GM12878 (cell line): ENCODE data around the gene SHANK1. TPM values are rescaled to one million over a fixed set of nuclear protein-coding genes. Genes with fewer than 3 reads are reported as not detected.

Experiments used
- ATAC-seq: fragments of 200-7000 bp; cut with Tn5 transposase; 3 replicates; pipeline ENCODE4 v1.9.1; 2020; ENCODE audit warnings: mild to moderate bottlenecking, moderate library complexity
- BruUV-seq: library from RNA; stranded (reverse); fragments of 400-500 nt; replicated peaks from 2 replicates; lab custom pipeline; 2021; lab: Mats Ljungman, UMichigan
- CTCF ChIA-PET: fragments of 300-600 bp; sonication (Branson Sonifier 250); formaldehyde crosslinking; extraction: SDS; loops from one replicate; lab custom pipeline; 2021; ENCODE audit warnings: inconsistent platforms; lab: Yijun Ruan, JAX
- POLR2A ChIA-PET: fragments of 350-600 bp; formaldehyde crosslinking; extraction: SDS; loops from one replicate; lab custom pipeline; 2021; ENCODE audit warnings: inconsistent platforms; lab: Charles Lee
- RAD21 ChIA-PET: fragments of 300-600 bp; sonication (Branson Sonifier 250); formaldehyde crosslinking; loops from one replicate; lab custom pipeline; 2023; ENCODE audit warnings: antibody characterized with exemption; ENCODE audit not compliant: unreplicated experiment; lab: Charles Lee
- SMC1A ChIA-PET: fragments of 300-600 bp; sonication (Branson Sonifier 250); formaldehyde crosslinking; loops from one replicate; lab custom pipeline; 2023; ENCODE audit not compliant: unreplicated experiment, uncharacterized antibody; lab: Charles Lee
- DNase-seq: peaks from one replicate; pipeline ENCODE4 v3.0.0-alpha.2; 2011; ENCODE audit warnings: low read depth, low spot score
- FAIRE-seq: peaks from 3 replicates; lab custom pipeline; 2011; peaks lifted over from hg19 to GRCh38; lab: Jason Lieb, UNC
- H2AFZ ChIP-seq: 2 replicates; pipeline ENCODE4 v1.6.0; 2011; ENCODE audit warnings: low read depth, low read length, control low read depth; ENCODE audit not compliant: control insufficient read depth
- H3K27ac ChIP-seq: 2 replicates; pipeline ENCODE4 v1.5.1; 2011; ENCODE audit warnings: control low read depth; ENCODE audit not compliant: control insufficient read depth, insufficient read depth
- H3K27me3 ChIP-seq, 2 experiments: replicated peaks in 1 of 2; 2 replicates each; pipeline versions ENCODE4 v1.6.0 to v1.6.1; 2011; ENCODE audit warnings: low read length in 1 of 2; ENCODE audit not compliant: control insufficient read depth in 2 of 2, insufficient read depth in 2 of 2
- H3K36me3 ChIP-seq, 2 experiments: 2 replicates each; pipeline ENCODE4 v1.5.1; 2011; ENCODE audit warnings: low read length in 1 of 2; ENCODE audit not compliant: control insufficient read depth in 2 of 2, insufficient read depth in 2 of 2
- H3K4me1 ChIP-seq: 2 replicates; pipeline ENCODE4 v1.6.1; 2011; ENCODE audit warnings: mild to moderate bottlenecking, low read length, moderate library complexity, mixed read lengths; ENCODE audit not compliant: control insufficient read depth, insufficient read depth
- H3K4me2 ChIP-seq: 2 replicates; pipeline ENCODE4 v1.6.0; 2011; ENCODE audit warnings: control low read depth; ENCODE audit not compliant: control insufficient read depth, insufficient read depth
- H3K4me3 ChIP-seq: fragments of 200-600 bp; sonication (generic); 2 replicates; pipeline ENCODE4 v1.5.1; 2016
- H3K79me2 ChIP-seq: 2 replicates; pipeline ENCODE4 v1.6.0; 2011; ENCODE audit warnings: low read length; ENCODE audit not compliant: control insufficient read depth, insufficient read depth
- H3K9ac ChIP-seq: 2 replicates; pipeline ENCODE4 v1.8.0; 2011; ENCODE audit warnings: low read length, control low read depth, mixed read lengths; ENCODE audit not compliant: control insufficient read depth, insufficient read depth
- H3K9me3 ChIP-seq: replicated peaks from 3 replicates; pipeline ENCODE4 v1.5.1; 2011; ENCODE audit warnings: mild to moderate bottlenecking, low read length; ENCODE audit not compliant: control insufficient read depth, insufficient read depth
- H4K20me1 ChIP-seq: 2 replicates; pipeline ENCODE4 v1.6.0; 2011; ENCODE audit not compliant: control insufficient read depth, insufficient read depth
- ATF7 ChIP-seq: fragments of 450-650 bp; IDR thresholded peaks from 2 replicates; pipeline ENCODE4 v1.6.1; 2016; ENCODE audit warnings: low read depth, mild to moderate bottlenecking
- BCL11A ChIP-seq: IDR thresholded peaks from 2 replicates; pipeline ENCODE4 v1.6.1; 2011; ENCODE audit warnings: low read depth, low read length
- BMI1 ChIP-seq: fragments of 450-650 bp; IDR thresholded peaks from 2 replicates; pipeline ENCODE4 v1.6.1; 2016; ENCODE audit warnings: mild to moderate bottlenecking, moderate library complexity, borderline replicate concordance
- EZH2 ChIP-seq: IDR thresholded peaks from 2 replicates; pipeline ENCODE4 v1.6.1; 2012; ENCODE audit warnings: low read depth, mild to moderate bottlenecking, control low read depth, inconsistent platforms, low read length, borderline replicate concordance; ENCODE audit not compliant: control insufficient read depth
- MXI1 ChIP-seq: fragments of 150-350 bp; IDR thresholded peaks from 2 replicates; pipeline ENCODE4 v1.6.1; 2011; ENCODE audit warnings: low read depth, mild to moderate bottlenecking, inconsistent platforms, low read length, improper control_type of control experiment
- NFXL1 ChIP-seq: fragments of 450-650 bp; IDR thresholded peaks from 2 replicates; pipeline ENCODE4 v1.6.1; 2017; ENCODE audit warnings: antibody characterized with exemption, mild to moderate bottlenecking, borderline replicate concordance
- NFYA ChIP-seq: IDR thresholded peaks from 2 replicates; pipeline ENCODE4 v1.6.1; 2011; ENCODE audit warnings: low read depth, mild to moderate bottlenecking, low read length, improper control_type of control experiment, borderline replicate concordance
- NKRF ChIP-seq: fragments of 450-650 bp; conservative IDR thresholded peaks from 2 replicates; pipeline ENCODE4 v1.6.1; 2017; ENCODE audit warnings: mild to moderate bottlenecking, moderate library complexity
- PML ChIP-seq: IDR thresholded peaks from 2 replicates; pipeline ENCODE4 v1.6.1; 2012; ENCODE audit warnings: low read length, inconsistent platforms
- RB1 ChIP-seq: fragments of 450-650 bp; formaldehyde crosslinking; IDR thresholded peaks from 2 replicates; pipeline ENCODE4 v1.6.1; 2017; ENCODE audit warnings: mild to moderate bottlenecking, borderline replicate concordance
- RFX5 ChIP-seq: IDR thresholded peaks from 2 replicates; pipeline ENCODE4 v1.6.1; 2011; ENCODE audit warnings: low read depth, low read length, improper control_type of control experiment
- RUNX3 ChIP-seq: IDR thresholded peaks from 2 replicates; pipeline ENCODE4 v1.6.1; 2012; ENCODE audit warnings: low read length, inconsistent platforms
- SIX5 ChIP-seq: IDR thresholded peaks from 2 replicates; pipeline ENCODE4 v1.6.1; 2011; ENCODE audit warnings: mild to moderate bottlenecking, low read depth, low read length, moderate library complexity; ENCODE audit not compliant: severe bottlenecking
- SMAD1 ChIP-seq: fragments of 450-650 bp; IDR thresholded peaks from 2 replicates; pipeline ENCODE4 v1.6.1; 2018; ENCODE audit warnings: mild to moderate bottlenecking, low read depth; ENCODE audit not compliant: partially characterized antibody
- ZBED1 ChIP-seq: IDR thresholded peaks from 2 replicates; pipeline ENCODE4 v1.6.1; 2016; ENCODE audit warnings: borderline replicate concordance
- ZNF274 ChIP-seq: IDR thresholded peaks from one replicate; pipeline ENCODE4 v1.8.0; 2011; ENCODE audit not compliant: insufficient read length, insufficient read depth
- WGBS: methylation state at CpG from one replicate; pipeline ENCODE4 v1.1.6; 2016; ENCODE audit warnings: low lambda C conversion rate; ENCODE audit not compliant: insufficient replicate concordance, insufficient coverage; ENCODE audit errors: missing lambda C conversion rate; 5-methylcytosine and 5-hydroxymethylcytosine counted together
- in situ Hi-C: fragments of 300-500 bp; cut with MboI; formaldehyde crosslinking; loops from 9 replicates; pipeline ENCODE4 v1.14.3; 2018; ENCODE audit warnings: mixed read lengths
- intact Hi-C: fragments of 100-400 bp; cut with micrococcal nuclease; formaldehyde crosslinking; loops from one replicate; pipeline ENCODE4 v1.14.2; 2022; ENCODE audit not compliant: unreplicated experiment
- polyA plus RNA-seq, 11 experiments: library from polyadenylated mRNA; depleted of rRNA in 4 of 11; unstranded in 6 of 11; stranded (reverse) in 5 of 11; fragments of >200 nt; fragmentation: Nextera tagmentation in 4 of 11; fragmentation: Illumina TruSeq in 1 of 11; extraction: Ambion mirVana in 4 of 11; extraction: Trizol in 1 of 11; gene quantifications; 1 replicate in 1 of 11; 2 replicates in 10 of 11; pipeline versions ENCODE4 v1.2.1 to v1.2.3, GENCODE V29; 2011 to 2016; ENCODE audit warnings: inconsistent platforms in 2 of 11, missing spikeins in 2 of 11, low read depth in 1 of 11
- total RNA-seq, 4 experiments: library from RNA; depleted of rRNA in 3 of 4; stranded (reverse); fragments of >200 nt in 3 of 4; fragmentation: Illumina TruSeq in 1 of 4; extraction: Trizol in 1 of 4; gene quantifications; 2 replicates each; pipeline versions ENCODE4 v1.2.1 to v1.2.3, GENCODE V29; 2013 to 2021
- TF ChIP-seq, protein P1 (sequence below), 3 experiments: IDR thresholded peaks in 2 of 3; conservative IDR thresholded peaks in 1 of 3; 2 replicates each; pipeline ENCODE4 v1.5.1; 2011; ENCODE audit warnings: low read depth in 3 of 3, low read length in 3 of 3, mild to moderate bottlenecking in 3 of 3, control low read depth in 2 of 3, moderate library complexity in 2 of 3, inconsistent platforms in 1 of 3, mixed read lengths in 1 of 3; ENCODE audit not compliant: control insufficient read depth in 2 of 3, insufficient read depth in 1 of 3; ENCODE audit errors: extremely low read depth in 1 of 3

The SHANK1 gene
- total and polyA plus RNA-seq, 10 of the 15 experiments (the other 5 are each of a cell fraction or from before 2014, with no cell fraction given), result not detected

- Histone ChIP-seq H3K27ac (no peak overlapping the region), H3K36me3 (no peaks in the 10 kb centered on the region), H3K4me1 (no peaks in the 10 kb centered on the region), H3K4me3 (no peak overlapping the region), H3K9ac (no peak overlapping the region), H2AFZ (no peak overlapping the region), H3K4me2 (no peak overlapping the region), H3K79me2 (no peaks in the 10 kb centered on the region), H3K9me3 (peaks cover 1% of the 10 kb centered on the region; the same call in 2 of the 3 replicates), H4K20me1 (no peaks in the 10 kb centered on the region), H3K27me3 (peaks cover 9 to 13% of the 10 kb centered on the region in 2 experiments)
- TF ChIP-seq EZH2 (no peak), BCL11A (no peak), RB1 (no peak), NFYA (no peak), RUNX3 (no peak), RFX5 (no peak), ZBED1 (no peak), PML (no peak), ZNF274 (no peak), ATF7 (no peak), SMAD1 (no peak), NKRF (no peak), NFXL1 (no peak), SIX5 (no peak), MXI1 (no peak), BMI1 (no peak)
- TF ChIP-seq, protein P1, sequence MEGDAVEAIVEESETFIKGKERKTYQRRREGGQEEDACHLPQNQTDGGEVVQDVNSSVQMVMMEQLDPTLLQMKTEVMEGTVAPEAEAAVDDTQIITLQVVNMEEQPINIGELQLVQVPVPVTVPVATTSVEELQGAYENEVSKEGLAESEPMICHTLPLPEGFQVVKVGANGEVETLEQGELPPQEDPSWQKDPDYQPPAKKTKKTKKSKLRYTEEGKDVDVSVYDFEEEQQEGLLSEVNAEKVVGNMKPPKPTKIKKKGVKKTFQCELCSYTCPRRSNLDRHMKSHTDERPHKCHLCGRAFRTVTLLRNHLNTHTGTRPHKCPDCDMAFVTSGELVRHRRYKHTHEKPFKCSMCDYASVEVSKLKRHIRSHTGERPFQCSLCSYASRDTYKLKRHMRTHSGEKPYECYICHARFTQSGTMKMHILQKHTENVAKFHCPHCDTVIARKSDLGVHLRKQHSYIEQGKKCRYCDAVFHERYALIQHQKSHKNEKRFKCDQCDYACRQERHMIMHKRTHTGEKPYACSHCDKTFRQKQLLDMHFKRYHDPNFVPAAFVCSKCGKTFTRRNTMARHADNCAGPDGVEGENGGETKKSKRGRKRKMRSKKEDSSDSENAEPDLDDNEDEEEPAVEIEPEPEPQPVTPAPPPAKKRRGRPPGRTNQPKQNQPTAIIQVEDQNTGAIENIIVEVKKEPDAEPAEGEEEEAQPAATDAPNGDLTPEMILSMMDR (IDR thresholded peaks at IDR 0.05 in 2 of 3, conservative IDR thresholded peaks at IDR 0.05 in 1 of 3; ENCODE audit: control insufficient read depth in 2 of 3, extremely low read depth in 1 of 3, insufficient read depth in 1 of 3, low read depth in 3 of 3, low read length in 3 of 3), result no peak
- intact Hi-C loops, result no loop called here
- BruUV-seq, result no TSS peak
- 46% methylated on average over 21 of the region's 21 CpGs for WGBS
- ChIA-PET SMC1A (no interaction called here), CTCF (interaction anchor here (1.1 kb wide), 1 partner anchor 201 kb away, joined by 3 read pairs; no protein-coding TSS in a partner anchor), POLR2A (no interaction called here), RAD21 (interaction anchor here (1.2 kb wide), 1 partner anchor 202 kb away, joined by 5 read pairs; no protein-coding TSS in a partner anchor)
- FAIRE-seq, result no peak
- in situ Hi-C loops, result no loop called here
- DNase-seq, result no peak
- ATAC-seq, result no peak
Measured at GRCh38 chr19:50720181-50720920, 749 bp upstream of the SHANK1 start.
